Jurkat, Clone E6-1 (cell line): Measurements from ENCODE around the gene P3R3URF.
A peak's percentile ranks its signal among the peaks of the same experiment; 100 is the strongest.

Experiments used
- DNase-seq: peaks from one replicate; pipeline ENCODE4 v3.0.0-alpha.2; 2011; ENCODE audit warnings: low read depth, low spot score
- H3K4me3 ChIP-seq: 2 replicates; pipeline ENCODE4 v1.5.1; 2011; ENCODE audit warnings: mild to moderate bottlenecking, low read length, control low read depth, moderate library complexity

P3R3URF gene

DNA sequence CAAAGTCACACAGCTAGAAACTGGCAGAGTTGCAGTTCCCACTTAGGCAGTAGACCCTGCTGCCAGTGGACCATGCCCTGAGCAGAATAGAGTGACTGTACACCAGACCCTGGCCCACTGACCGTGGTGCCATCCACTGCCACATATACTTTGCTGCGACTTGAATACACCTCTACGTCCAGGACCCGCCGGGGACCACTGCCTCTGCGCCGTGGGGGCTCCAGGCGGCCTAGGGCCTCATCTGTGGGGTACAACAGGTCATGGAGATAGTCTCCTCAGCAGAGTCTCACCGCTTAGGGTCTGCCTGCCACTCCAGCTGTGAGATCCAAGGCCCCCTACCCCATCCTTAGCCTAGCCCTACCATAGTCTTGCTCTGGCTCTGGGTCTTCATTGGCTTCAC is 20.3 kb upstream of the P3R3URF start:
- DNase-seq = no peak
- H3K4me3 ChIP-seq = no peak overlapping the region

- H3K4me3 ChIP-seq = no peak overlapping the region
- no peak for DNase-seq
These were observed 18.4 kb upstream of the P3R3URF start for GRCh38 chr1:46194641-46195193.

DNA sequence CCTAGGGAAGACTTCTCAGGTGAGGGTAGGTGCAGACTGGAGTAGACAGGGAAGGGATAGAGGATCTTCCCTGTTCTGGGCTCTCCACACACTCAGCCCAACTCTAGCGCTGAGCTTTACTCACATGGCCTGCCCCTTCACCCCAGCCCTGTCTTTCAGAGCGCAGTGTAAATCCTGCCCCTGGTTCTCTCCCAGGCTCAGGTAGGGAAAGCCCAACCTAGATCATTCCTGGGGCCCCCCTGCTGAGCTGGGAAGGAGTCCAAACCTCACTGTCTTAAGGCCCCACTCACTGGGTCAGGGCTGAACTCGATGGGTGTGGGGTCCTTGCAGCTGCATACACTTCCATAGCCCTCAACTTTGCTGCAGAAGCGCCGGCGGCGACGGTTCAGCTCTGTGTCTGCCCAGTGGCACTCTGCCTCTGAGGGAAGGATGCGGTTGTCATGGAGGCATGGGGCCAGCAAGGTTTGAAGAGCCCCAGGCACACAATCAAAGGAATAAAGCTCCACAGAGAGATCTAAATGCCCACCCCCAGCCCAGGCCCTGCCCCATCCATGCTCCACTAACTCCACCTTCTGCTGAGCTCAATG is 17.8 kb upstream of the P3R3URF start:
- no peak for DNase-seq
- no peak overlapping the region for H3K4me3 ChIP-seq

DNA sequence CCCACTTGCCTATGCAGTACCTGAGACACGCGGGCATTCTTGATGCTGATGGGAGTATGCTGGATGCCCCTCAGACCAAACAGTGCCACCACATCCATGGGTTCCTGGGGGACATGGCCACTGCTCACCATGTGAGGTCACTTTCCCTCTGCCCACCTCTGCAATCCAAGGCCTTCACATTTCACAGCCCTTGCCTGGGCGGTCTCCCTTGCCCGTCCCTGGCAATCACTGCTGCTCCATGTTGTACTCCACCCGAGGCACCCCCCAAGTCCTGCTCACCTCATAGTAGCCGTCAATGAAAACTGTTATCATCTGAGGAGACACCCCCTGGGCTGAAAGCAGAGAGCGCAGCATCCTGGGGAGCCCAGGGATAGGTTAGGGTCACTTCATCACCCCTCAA is 17.0 kb upstream of the P3R3URF start:
- no peak for DNase-seq
- H3K4me3 ChIP-seq = no peak overlapping the region

DNA sequence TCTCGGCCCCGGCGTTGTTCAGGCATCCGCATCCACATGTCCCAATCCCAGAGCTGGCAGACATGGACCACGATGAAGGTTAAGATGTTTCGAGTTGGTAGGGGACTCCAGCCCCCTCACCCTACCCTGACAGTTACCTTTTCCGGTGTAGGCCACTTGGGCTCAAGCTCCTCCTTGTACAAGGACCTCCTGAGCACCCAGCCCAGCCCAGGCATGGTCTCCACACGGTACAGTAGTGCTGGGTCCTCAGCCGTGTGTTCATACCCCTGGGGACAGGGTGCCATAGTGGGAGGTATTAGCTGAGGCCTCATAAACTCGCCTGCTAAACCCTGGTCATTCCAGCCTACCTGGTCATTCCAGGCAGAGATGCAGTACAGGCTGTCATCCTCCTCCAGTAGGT is 15.9 kb upstream of the P3R3URF start:
- H3K4me3 ChIP-seq = no peak overlapping the region
- DNase-seq = no peak

- no peak for DNase-seq
- H3K4me3 ChIP-seq = no peak overlapping the region
These were observed 14.9 kb upstream of the P3R3URF start for GRCh38 chr1:46191033-46191701.

DNA sequence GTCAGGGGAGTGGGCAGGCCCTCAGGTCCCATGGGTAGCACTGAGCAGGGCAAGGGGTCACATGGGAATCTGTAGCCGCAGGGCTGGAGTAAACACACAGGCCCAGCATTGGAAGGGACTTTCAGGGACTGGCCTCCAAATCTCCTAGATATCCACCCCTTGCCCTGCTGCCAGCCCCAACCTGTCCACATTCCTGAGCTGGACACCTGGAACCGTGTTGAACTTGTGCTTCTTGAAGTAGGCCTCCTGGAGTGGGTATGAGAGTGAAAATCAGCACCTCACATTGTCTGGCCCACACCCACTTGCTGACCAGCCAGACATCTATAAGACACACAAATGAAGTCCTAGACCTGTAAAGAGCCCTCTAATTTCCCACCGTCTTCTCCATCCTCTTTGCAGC is 14.3 kb upstream of the P3R3URF start:
- no peak for DNase-seq
- no peak overlapping the region for H3K4me3 ChIP-seq

GRCh38 chr1:46188295-46189030 is 12.2 kb upstream of the P3R3URF start:
- no peak for DNase-seq
- no peak overlapping the region for H3K4me3 ChIP-seq

DNA sequence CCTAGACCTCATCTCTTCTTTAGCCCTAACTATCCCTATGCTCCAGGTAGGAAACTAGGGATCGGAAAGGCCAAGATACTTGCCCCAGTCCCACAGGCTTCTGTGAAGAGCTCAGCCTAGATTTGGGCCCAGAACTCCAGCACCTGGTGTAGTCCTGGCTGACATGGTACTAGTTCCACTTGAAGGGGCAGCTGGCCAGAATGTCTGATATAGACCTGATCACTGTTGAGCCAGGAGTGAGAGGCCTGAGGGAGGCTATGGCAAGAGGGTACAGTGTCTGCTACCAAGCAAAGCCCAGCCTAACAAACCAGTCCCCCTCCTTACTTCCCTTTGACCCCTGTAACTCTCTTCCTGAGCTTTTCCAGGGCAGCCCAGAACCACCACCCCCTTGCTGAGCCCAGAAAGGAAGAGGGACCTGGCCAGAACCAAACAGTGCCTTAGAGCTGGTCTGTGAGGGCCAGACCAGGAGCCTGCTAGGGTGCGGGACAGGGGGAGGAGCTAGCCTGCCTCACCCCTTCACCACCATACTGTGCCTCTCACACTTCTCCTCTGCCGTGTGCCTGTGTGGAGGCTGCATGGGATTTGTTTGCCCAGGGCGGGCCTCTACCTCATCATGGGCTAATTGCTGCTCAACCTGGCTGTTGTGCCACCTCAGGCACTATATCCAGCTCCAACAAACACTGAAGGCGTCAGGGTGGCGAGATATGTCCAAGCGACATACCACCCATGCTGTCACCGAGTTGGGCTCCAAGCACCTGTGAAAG is 11.0 kb upstream of the P3R3URF start:
- no peak overlapping the region for H3K4me3 ChIP-seq
- no peak for DNase-seq

DNA sequence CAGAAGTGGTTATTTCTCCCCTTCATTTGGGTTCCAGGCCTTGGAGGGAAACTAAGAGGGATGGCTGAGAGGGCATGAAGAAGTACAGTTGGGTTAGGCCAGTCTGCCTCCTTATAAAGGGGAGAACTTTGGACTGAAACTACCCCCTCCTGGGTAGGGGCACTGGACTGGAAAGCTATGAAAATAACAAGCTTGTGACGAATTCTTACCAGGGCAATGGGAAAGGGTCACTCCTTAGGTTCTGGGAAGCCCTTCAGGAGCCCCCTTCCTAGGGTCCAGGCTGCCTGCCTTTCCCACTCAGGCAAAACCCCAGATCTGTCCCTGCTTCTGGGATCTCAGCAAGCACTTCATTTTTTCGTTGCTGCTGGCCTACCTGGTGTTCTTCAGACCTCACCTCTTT is 9.8 kb upstream of the P3R3URF start:
- DNase-seq = no peak
- no peak overlapping the region for H3K4me3 ChIP-seq

DNA sequence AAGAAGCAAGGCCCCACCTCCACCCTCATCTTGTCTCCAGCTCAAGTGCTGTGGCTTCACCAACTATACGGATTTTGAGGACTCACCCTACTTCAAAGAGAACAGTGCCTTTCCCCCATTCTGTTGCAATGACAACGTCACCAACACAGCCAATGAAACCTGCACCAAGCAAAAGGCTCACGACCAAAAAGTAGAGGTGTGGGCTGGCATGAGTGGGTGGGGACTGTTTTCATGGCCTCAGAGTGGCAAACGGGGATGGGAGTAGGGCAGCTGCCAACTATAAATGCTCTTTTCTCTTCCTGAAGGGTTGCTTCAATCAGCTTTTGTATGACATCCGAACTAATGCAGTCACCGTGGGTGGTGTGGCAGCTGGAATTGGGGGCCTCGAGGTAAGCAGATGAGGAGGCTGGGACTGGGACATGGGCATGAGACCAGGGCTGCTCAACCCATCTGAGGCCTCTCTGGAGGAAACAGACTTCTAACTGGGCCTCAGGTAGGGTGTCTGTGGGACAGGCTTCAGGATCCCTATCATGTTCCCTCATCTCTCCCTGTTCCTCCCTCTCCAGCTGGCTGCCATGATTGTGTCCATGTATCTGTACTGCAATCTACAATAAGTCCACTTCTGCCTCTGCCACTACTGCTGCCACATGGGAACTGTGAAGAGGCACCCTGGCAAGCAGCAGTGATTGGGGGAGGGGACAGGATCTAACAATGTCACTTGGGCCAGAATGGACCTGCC is 8.8 kb upstream of the P3R3URF start:
- H3K4me3 ChIP-seq = no peak overlapping the region
- DNase-seq = peak; percentile 67

DNA sequence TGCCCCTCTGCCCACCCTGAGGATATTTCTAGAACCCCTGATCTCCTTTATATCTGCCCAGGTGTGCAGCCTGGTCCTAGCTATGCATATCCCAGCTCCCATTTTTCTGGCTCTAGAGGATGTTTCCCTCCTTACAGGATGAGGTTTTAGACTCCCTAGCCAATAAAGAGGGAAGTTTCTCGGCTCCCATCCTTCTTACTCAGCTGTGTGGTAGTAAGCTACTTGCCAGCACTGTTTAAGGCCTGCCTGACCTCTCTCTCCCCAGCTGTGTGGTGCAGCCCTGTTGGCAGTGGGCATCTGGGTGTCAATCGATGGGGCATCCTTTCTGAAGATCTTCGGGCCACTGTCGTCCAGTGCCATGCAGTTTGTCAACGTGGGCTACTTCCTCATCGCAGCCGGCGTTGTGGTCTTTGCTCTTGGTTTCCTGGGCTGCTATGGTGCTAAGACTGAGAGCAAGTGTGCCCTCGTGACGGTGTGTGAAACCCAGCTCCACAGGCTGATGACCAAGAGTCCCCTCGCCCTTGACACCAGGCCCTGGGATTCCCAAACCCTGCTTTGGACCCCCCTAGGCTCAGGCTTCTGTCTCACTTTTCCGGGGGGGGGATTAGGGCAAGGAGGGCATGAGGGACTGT is 7.8 kb upstream of the P3R3URF start:
- no peak overlapping the region for H3K4me3 ChIP-seq
- DNase-seq = no peak

GRCh38 chr1:46183079-46183847 is 7.0 kb upstream of the P3R3URF start:
- H3K4me3 ChIP-seq = no peak overlapping the region

GRCh38 chr1:46181343-46182260 is 5.3 kb upstream of the P3R3URF start:
- peak; percentile 56 for DNase-seq
- H3K4me3 ChIP-seq = no peak overlapping the region

More at GRCh38 chr1:46183079-46183847, 7.0 kb upstream of the P3R3URF start:
- no peak for DNase-seq

DNA sequence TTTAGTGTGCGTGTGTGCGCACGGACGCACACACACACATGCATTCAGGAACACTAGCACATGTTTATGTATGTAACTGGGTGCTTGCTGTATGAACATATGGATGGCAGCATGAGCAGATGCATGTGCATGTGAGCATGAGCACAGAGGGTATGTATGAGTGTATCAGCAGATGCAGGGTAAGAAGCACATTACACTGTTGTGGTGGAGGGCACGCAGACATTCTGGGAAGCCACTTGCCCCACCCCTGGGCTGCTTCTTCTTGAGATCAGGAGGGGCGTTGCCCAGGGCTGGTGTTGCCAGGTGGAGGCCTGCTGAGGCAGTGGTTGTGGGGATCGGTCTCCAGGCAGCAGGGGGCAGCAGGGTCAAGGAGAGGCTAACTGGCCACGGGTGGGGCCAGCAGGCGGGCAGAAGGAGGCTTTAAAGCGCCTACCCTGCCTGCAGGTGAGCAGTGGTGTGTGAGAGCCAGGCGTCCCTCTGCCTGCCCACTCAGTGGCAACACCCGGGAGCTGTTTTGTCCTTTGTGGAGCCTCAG is 3.9 kb upstream of the P3R3URF start:
- H3K4me3 ChIP-seq = no peak overlapping the region
- no peak for DNase-seq
